ENCODE data around the gene UBTF. TPM values are rescaled to one million over a fixed set of nuclear protein-coding genes. Genes with fewer than 3 reads are reported as not detected.

Gene UBTF
- total RNA-seq, 1 experiment from 2014 or later: 74.3 TPM

- CTCF ChIA-PET: interaction anchor here (1.0 to 1.6 kb wide), 2 partner anchors 14 to 17 kb away, joined by 3 to 7 read pairs; partner anchors contain the start of gene TMUB2
- Mint-ChIP-seq H3K4me1 (ENCODE audit: low read depth, unreplicated experiment) (peaks cover 12% of the 10 kb centered on the region), H3K9me3 (ENCODE audit: unreplicated experiment) (no peaks in the 10 kb centered on the region), H3K36me3 (ENCODE audit: insufficient read depth, unreplicated experiment) (peaks cover 16% of the 10 kb centered on the region), H3K27me3 (ENCODE audit: insufficient read depth, unreplicated experiment) (no peaks in the 10 kb centered on the region), H3K27ac (ENCODE audit: unreplicated experiment) (no peak overlapping the region), H3K4me3 (ENCODE audit: unreplicated experiment) (no peak overlapping the region)
- no peaks in the 10 kb centered on the region for H3K27me3 ChIP-seq (replicated peaks; ENCODE audit: control insufficient read depth, insufficient read depth, low read length)
- peaks cover 18% of the 10 kb centered on the region for H3K4me1 ChIP-seq
- TF ChIP-seq CTCF (IDR thresholded peaks at IDR 0.05; ENCODE audit: insufficient read depth in 1 of 2, low read depth in 1 of 2, low read length in 1 of 2, severe bottlenecking in 1 of 2, unreplicated experiment in 1 of 2): no peak
- no TSS peak for BruUV-seq (replicated peaks)
- no peak for DNase-seq
- POLR2A ChIA-PET: no interaction called here
- no peaks in the 10 kb centered on the region for H3K9me3 ChIP-seq
- intact Hi-C loops (cut with micrococcal nuclease; ENCODE audit: unreplicated experiment): no loop called here
- H3K4me3 ChIP-seq (ENCODE audit: low read depth, low read length): no peak overlapping the region
- no peaks in the 10 kb centered on the region for H3K36me3 ChIP-seq (ENCODE audit: control insufficient read depth, insufficient read depth, low read length)
These were observed 49.4 kb downstream of the UBTF start for GRCh38 chr17:44170135-44170498.

- no peak for TF ChIP-seq CTCF (IDR thresholded peaks at IDR 0.05; ENCODE audit: insufficient read depth in 1 of 2, low read depth in 1 of 2, low read length in 1 of 2, severe bottlenecking in 1 of 2, unreplicated experiment in 1 of 2)
- DNase-seq: no peak
- Histone ChIP-seq H3K27me3 (replicated peaks; ENCODE audit: control insufficient read depth, insufficient read depth, low read length) (no peaks in the 10 kb centered on the region), H3K9me3 (no peaks in the 10 kb centered on the region), H3K4me1 (peaks cover 18% of the 10 kb centered on the region), H3K36me3 (ENCODE audit: control insufficient read depth, insufficient read depth, low read length) (no peaks in the 10 kb centered on the region), H3K4me3 (ENCODE audit: low read depth, low read length) (no peak overlapping the region)
- BruUV-seq (replicated peaks): no TSS peak
- Mint-ChIP-seq H3K4me3 (ENCODE audit: unreplicated experiment) (no peak overlapping the region), H3K27ac (ENCODE audit: unreplicated experiment) (no peak overlapping the region), H3K27me3 (ENCODE audit: insufficient read depth, unreplicated experiment) (no peaks in the 10 kb centered on the region), H3K36me3 (ENCODE audit: insufficient read depth, unreplicated experiment) (peaks cover 19% of the 10 kb centered on the region), H3K9me3 (ENCODE audit: unreplicated experiment) (no peaks in the 10 kb centered on the region), H3K4me1 (ENCODE audit: low read depth, unreplicated experiment) (peaks cover 12% of the 10 kb centered on the region)
- POLR2A ChIA-PET: interaction anchor here (0.6 kb wide), 1 partner anchor 1488 kb away, joined by 3 read pairs; no protein-coding TSS in a partner anchor
- intact Hi-C loops (cut with micrococcal nuclease; ENCODE audit: unreplicated experiment): no loop called here
- CTCF ChIA-PET: interaction anchor here (0.7 to 2.0 kb wide), 8 partner anchors 9 to 223 kb away, joined by 3 to 25 read pairs (median 7); partner anchors contain the start of genes HROB and TMUB2
These were observed 52.2 kb downstream of the UBTF start for GRCh38 chr17:44167181-44167861.

GRCh38 chr17:44164476-44164875, 55.0 kb downstream of the UBTF start:
- H3K4me3 Mint-ChIP-seq (ENCODE audit: unreplicated experiment): no peak overlapping the region
- H3K9me3 ChIP-seq: no peaks in the 10 kb centered on the region
- ChIA-PET POLR2A (no interaction called here), CTCF (no interaction called here)
- no peaks in the 10 kb centered on the region for H3K27me3 Mint-ChIP-seq (ENCODE audit: insufficient read depth, unreplicated experiment)
- H3K4me3 ChIP-seq (ENCODE audit: low read depth, low read length): no peak overlapping the region
- no peak overlapping the region for H3K27ac Mint-ChIP-seq (ENCODE audit: unreplicated experiment)
- no peaks in the 10 kb centered on the region for H3K9me3 Mint-ChIP-seq (ENCODE audit: unreplicated experiment)
- BruUV-seq (replicated peaks): no TSS peak
- no peaks in the 10 kb centered on the region for H3K27me3 ChIP-seq (replicated peaks; ENCODE audit: control insufficient read depth, insufficient read depth, low read length)
- peaks cover 6% of the 10 kb centered on the region; the same call in 1 of the 2 replicates for H3K4me1 ChIP-seq
- no peaks in the 10 kb centered on the region for H3K36me3 ChIP-seq (ENCODE audit: control insufficient read depth, insufficient read depth, low read length)
- no peak for DNase-seq
- H3K4me1 Mint-ChIP-seq (ENCODE audit: low read depth, unreplicated experiment): peaks cover 12% of the 10 kb centered on the region
- H3K36me3 Mint-ChIP-seq (ENCODE audit: insufficient read depth, unreplicated experiment): peaks cover 16% of the 10 kb centered on the region
- intact Hi-C loops (cut with micrococcal nuclease; ENCODE audit: unreplicated experiment): no loop called here
- TF ChIP-seq CTCF (IDR thresholded peaks at IDR 0.05; ENCODE audit: insufficient read depth in 1 of 2, low read depth in 1 of 2, low read length in 1 of 2, severe bottlenecking in 1 of 2, unreplicated experiment in 1 of 2): no peak

Data from Caco-2 (cell line).